ENCODE results near the gene ELOA. TPM values are rescaled to one million over a fixed set of nuclear protein-coding genes. Genes with fewer than 3 reads are reported as not detected.
"Not testable (repeated sequence)": the region's sequence is repeated elsewhere in the genome, so short reads cannot be mapped to it uniquely, and the experiment has no call there.

Gene ELOA
- total RNA-seq, 2 donors from 2014 or later: 30.9 to 33.4 TPM

DNA sequence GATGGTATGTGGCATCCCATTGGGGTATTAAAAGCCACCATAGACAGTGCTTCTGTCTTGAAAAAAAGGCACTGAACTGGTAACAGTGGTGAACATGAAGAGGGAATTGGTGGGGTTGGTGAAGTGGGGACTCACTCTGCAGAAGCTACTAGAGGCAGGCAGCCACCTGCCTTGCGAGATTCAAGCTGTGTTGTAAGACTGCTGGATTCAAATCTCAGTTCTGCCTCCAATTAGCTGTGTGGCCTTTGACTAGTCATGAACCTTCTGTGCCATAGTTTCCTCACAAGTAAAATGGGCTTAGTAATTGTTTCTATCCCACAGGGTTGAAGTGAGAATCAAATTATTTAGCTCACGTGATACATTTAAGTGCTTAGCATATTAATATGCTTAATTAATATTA is 16.6 kb upstream of the ELOA start:
- ATAC-seq (no peak), DNase-seq (ENCODE audit: low spot score in 2 of 2) (no peak)
- no peak overlapping the region for H3K27ac Mint-ChIP-seq
- H3K36me3 Mint-ChIP-seq: no peaks in the 10 kb centered on the region
- H3K9me3 Mint-ChIP-seq: no peaks in the 10 kb centered on the region

DNA sequence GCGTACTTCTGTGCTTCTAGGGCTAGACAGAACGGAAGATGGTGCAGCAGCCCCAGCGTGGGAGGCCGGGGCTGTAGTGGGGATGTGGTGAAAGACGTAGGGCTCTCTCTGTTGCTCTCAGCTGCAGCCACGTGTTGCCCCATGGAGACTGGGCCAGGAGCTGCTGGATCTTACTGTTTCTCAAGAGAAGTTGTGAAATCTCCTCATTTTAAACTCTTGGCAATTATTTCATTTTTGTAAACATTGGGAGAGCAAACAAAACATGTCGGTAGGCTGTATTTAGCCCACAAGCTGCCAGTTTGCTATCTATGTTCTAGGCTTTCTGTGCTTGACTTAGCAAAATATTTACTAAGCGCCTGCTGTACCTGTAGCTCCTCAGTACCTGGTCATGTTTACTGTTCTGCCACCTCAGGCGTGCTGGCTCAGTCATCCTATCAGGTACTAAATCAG is 15.9 kb upstream of the ELOA start:
- ATAC-seq (no peak), DNase-seq (ENCODE audit: low spot score in 2 of 2) (no peak)
- Mint-ChIP-seq H3K9me3 (no peaks in the 10 kb centered on the region), H3K27ac (no peak overlapping the region), H3K36me3 (peaks cover 0 to 4% of the 10 kb centered on the region in 2 donors)

DNA sequence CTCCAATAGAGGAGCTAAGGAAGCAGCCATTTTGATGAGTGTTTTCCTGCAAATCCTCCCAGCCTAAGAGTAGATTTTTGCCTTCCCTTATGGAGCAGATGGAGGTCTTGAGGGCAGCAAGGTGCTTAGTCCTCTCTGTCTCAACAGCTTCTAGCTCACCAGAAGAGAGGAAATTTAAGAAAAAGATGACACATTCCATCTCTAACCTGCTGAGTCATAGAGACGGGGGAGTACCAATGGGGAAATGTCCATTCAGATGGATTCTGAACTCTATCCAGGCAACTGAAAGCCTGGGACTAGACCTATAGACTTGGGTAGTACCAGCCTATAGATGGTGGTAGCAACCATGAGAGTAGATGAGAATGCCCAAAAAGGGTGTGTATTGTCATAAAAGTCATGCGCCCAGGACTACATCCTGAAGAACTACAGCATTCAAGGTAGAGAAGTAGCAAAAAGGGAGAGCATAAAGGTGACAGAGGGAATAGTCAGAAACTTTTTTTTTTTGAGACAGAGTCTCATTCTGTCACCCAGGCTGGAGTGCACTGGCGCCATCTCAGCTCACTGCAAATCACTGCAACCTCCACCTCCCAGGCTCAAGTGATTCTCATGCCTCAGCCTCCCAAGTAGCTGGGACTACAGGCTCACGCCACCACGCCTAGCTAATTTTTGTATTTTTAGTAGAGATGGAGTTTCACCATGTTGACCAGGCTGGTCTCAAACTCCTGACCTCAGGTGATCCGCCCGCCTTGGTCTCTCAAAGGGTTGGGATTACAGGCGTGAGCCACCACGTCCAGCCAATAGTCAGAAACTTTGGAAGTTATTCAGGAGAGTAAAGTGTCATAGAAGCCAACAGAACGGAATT is 10.7 kb upstream of the ELOA start:
- DNase-seq (ENCODE audit: low spot score in 2 of 2): no peak
- ATAC-seq: no peak
- H3K36me3 Mint-ChIP-seq: peaks cover 0 to 13% of the 10 kb centered on the region in 2 donors
- peak overlapping the region in 1 of 2 donors; percentile 22 for H3K27ac Mint-ChIP-seq
- H3K9me3 Mint-ChIP-seq: no peaks in the 10 kb centered on the region

DNA sequence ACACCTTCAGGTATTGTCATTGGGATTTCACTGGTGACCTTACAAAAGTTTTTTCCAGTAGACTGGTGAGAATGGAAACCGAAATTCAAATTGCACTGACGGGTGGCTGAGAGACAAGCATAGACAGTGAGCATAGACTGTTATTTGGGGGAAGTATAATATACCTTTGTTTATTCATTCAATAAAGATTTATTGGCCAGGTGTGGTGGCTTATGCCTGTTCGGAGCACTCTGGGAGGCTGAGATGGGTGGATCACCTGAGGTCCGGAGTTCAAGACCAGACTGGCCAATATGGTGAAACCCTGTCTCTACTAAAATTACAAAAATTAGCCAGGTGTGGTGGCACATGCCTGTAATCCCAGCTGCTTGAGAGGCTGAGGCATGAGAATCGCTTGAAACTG is 10.0 kb upstream of the ELOA start:
- H3K9me3 Mint-ChIP-seq; ATAC-seq; H3K27ac Mint-ChIP-seq; DNase-seq (ENCODE audit: low spot score in 2 of 2): not testable (repeated sequence)
- peaks cover 0 to 13% of the 10 kb centered on the region in 2 donors for H3K36me3 Mint-ChIP-seq

DNA sequence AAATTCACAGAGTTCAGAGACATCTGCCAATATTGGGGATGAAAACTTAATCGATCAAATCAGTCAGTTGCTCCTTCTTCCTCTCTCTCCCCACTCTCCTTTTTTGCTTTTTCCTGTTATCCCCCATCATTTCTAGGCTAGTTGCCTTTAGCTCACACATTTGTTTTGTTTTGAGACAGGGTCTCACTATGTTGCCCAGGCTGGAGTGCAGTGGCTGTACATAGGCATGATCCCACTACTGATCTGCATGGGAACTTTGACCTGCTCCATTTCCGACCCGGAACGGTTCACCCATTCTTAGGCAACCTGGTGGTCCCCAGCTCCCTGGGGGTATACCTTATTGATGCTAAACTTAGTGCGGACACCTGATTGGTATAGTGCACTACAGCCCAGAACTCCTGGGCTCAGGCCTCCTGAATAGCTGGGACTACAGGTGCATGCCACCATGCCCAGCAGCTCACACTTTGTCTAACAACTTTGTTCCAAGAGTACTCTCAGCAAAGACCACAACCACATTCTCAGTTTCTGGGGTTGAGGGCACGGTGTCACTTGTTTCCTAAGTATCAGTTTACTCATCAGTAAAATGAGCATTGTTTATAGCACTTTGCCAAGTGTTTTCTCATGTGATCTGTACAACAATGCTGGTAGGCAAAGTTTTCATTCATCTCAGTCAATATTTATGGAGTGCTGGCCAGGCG is 6.7 kb upstream of the ELOA start:
- ATAC-seq: peak; percentile 73 to 92
- peak overlapping the region in 1 of 2 donors; percentile 40 for H3K27ac Mint-ChIP-seq

DNA sequence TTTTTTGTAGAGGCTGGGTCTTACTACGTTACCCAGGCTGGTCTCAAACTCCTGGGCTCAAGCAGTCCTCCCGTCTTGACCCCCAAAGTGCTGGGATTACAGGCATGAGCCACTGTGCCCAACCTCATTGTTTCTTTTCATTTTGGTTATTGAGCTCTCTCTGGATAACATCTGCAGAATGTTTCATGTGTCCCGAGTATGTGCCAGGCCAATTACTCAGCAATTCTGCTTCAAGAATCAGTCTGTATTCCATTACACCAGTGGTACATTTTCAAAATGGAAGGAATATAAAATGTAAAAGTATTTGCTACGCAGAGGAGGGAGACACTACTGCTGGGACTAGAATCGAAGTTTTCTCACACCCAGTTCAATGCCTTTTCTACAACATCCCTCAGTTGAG is 1.7 kb upstream of the ELOA start:
- ATAC-seq (no peak), DNase-seq (ENCODE audit: low spot score in 2 of 2) (no peak)
- peak overlapping the region in 1 of 2 donors; percentile 82 for H3K27ac Mint-ChIP-seq
- H3K36me3 Mint-ChIP-seq: peaks cover 11 to 17% of the 10 kb centered on the region in 2 donors
- H3K9me3 Mint-ChIP-seq: no peaks in the 10 kb centered on the region

More for the DNA sequence above, 6.7 kb upstream of the ELOA start:
- H3K36me3 Mint-ChIP-seq: peaks cover 0 to 13% of the 10 kb centered on the region in 2 donors
- peak in 1 of 2 donors; percentile 26 for DNase-seq (ENCODE audit: low spot score in 2 of 2)
- no peaks in the 10 kb centered on the region for H3K9me3 Mint-ChIP-seq

DNA sequence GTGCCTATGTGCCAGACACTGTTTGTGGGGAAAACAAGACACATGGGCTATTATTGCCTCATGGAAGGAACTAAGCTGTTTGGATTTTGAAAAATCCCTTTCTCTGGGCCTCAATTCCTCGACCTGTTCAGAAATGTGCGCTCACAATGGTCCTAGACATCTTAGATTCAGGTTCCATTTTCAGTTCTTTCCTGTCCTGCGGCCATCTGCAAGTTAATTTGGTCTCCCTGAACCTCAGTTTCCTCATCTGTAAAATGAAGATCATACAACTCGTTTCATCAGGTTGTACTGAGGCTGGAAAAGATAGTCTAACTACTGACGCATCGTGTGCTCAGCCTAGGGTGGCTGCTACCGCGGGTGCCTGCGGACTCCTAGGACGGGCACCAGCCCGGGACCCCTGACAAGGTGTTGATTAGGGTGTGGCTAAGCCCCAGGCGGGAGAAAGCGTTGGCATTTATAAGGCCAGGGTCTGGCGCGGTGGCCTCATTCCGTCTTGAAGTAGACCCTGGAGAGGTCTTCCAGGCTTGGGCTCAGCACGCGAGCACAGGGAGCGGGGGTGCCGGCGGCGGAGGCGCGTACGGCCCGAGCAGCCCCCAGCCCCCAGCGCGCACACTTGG is 493 bp upstream of the ELOA start:
- H3K36me3 Mint-ChIP-seq: peaks cover 15 to 17% of the 10 kb centered on the region in 2 donors
- peak overlapping the region; percentile 82 to 90 for H3K27ac Mint-ChIP-seq
- H3K9me3 Mint-ChIP-seq: no peaks in the 10 kb centered on the region
- peak; percentile 41 to 51 for ATAC-seq
- no peak for DNase-seq (ENCODE audit: low spot score in 2 of 2)

DNA sequence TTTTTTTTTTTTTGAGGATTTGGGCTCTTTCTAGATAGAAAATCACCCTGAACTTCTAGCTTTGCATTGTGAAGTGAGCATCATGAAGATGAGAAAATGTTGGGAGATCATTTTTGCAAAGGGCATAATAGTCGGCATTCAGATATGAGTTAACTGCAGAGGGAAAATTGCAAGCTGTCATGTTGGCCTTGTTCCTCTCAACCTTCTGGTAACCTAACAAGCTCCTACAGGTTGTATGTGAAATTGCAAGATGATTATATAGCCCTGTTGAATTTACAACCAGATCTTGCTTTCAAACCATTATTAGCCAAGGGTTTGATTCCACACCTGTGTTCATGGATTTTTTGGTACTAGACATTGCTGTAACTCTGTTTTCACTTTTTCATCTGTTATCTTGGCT is 2.2 kb downstream of the ELOA start:
- peaks cover 15 to 17% of the 10 kb centered on the region in 2 donors for H3K36me3 Mint-ChIP-seq
- ATAC-seq (no peak), DNase-seq (ENCODE audit: low spot score in 2 of 2) (no peak)
- no peak overlapping the region for H3K27ac Mint-ChIP-seq
- no peaks in the 10 kb centered on the region for H3K9me3 Mint-ChIP-seq

DNA sequence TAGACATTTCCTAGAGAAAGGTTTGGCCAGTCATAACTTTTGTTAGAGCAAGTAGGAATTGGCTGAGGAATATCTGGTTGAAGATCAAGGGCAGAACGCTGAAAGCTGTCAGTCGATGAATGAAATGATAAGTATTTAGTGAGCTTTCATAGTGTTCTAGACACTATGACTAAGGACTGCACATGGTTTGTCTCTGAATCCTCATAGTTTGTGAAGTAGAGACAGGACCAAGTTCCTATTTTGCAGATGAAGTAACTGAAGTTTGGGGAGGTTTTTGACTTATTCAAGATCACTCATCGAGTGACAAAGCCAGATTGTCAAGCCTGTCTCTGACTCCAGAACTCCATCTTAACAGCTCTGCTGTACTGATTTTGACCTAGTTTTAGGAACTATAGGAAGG is 4.7 kb downstream of the ELOA start:
- H3K9me3 Mint-ChIP-seq: no peaks in the 10 kb centered on the region
- ATAC-seq (no peak), DNase-seq (ENCODE audit: low spot score in 2 of 2) (no peak)
- H3K27ac Mint-ChIP-seq: no peak overlapping the region
- H3K36me3 Mint-ChIP-seq: peaks cover 20 to 24% of the 10 kb centered on the region in 2 donors

DNA sequence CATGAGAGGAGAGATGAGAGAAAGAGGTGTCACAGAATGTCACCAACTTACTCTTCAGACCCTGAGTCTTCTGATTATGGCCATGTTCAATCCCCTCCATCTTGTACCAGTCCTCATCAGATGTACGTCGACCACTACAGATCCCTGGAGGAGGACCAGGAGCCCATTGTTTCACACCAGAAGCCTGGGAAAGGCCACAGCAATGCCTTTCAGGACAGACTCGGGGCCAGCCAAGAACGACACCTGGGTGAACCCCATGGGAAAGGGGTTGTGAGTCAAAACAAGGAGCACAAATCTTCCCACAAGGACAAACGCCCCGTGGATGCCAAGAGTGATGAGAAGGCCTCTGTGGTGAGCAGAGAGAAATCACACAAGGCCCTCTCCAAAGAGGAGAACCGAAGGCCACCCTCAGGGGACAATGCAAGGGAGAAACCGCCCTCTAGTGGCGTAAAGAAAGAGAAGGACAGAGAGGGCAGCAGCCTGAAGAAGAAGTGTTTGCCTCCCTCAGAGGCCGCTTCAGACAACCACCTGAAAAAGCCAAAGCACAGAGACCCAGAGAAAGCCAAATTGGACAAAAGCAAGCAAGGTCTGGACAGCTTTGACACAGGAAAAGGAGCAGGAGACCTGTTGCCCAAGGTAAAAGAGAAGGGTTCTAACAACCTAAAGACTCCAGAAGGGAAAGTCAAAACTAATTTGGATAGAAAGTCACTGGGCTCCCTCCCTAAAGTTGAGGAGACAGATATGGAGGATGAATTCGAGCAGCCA is 8.0 kb downstream of the ELOA start:
- DNase-seq (ENCODE audit: low spot score in 2 of 2) (peak in 1 of 2 donors; percentile 36), ATAC-seq (peak; percentile 54 to 78)
- Mint-ChIP-seq H3K36me3 (peaks cover 23 to 30% of the 10 kb centered on the region in 2 donors), H3K27ac (peak overlapping the region in 1 of 2 donors; percentile 66), H3K9me3 (no peaks in the 10 kb centered on the region)

DNA sequence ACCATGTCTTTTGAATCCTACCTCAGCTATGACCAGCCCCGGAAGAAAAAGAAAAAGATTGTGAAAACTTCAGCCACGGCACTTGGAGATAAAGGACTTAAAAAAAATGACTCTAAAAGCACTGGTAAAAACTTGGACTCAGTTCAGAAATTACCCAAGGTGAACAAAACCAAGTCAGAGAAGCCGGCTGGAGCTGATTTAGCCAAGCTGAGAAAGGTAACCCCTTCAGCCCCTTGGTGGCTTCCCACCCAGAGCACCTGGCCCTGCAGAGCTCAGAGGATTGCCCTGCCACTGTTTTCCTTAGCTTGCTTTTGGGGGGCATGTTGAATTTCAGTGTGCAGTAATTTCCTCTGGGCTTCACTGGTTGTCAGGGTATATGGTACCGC is 8.5 kb downstream of the ELOA start:
- Mint-ChIP-seq H3K27ac (peak overlapping the region in 1 of 2 donors; percentile 66), H3K36me3 (peaks cover 23 to 29% of the 10 kb centered on the region in 2 donors), H3K9me3 (no peaks in the 10 kb centered on the region)
- DNase-seq (ENCODE audit: low spot score in 2 of 2) (no peak), ATAC-seq (no peak)

DNA sequence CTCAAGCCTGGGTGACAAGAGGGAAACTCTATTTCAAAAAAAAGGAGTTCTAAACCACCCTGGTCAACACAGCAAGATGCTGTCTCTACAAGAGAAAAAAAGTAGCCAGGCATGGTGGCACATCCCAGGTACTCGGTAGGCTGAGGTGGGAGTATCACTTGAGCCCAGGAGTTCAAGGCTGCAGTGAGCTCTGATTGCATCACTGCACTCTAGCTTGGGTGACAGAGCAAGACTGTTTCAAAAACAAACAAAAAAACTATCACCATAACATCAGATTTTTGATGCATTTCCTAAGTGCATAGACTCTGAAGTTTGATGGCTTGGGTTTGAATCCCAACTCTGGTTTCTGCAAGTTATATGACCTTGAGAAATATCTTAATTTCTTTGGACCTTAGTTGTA is 9.6 kb downstream of the ELOA start:
- no peak for DNase-seq (ENCODE audit: low spot score in 2 of 2)
- Mint-ChIP-seq H3K36me3 (peaks cover 23 to 25% of the 10 kb centered on the region in 2 donors), H3K27ac (no peak overlapping the region), H3K9me3 (no peaks in the 10 kb centered on the region)
- no peak for ATAC-seq

DNA sequence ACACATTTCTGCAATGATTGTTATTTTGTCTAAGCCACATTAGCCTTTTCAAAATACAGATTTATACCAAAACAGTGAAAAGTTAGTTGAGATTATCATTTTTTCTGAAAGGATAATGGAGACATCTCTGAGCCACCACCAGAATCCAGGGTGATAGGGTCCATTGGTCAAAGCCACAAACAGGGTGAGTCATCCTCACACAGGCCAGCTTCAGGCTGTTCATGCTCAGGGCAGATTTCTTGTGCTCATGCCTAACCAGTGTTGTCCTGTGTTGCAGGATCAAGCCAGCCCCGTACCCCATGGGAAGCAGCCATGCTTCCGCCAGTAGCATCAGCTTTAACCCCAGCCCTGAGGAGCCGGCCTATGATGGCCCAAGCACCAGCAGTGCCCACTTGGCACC is 13.4 kb downstream of the ELOA start:
- H3K36me3 Mint-ChIP-seq: peaks cover 16 to 18% of the 10 kb centered on the region in 2 donors
- peak in 1 of 2 donors; percentile 43 for ATAC-seq

DNA sequence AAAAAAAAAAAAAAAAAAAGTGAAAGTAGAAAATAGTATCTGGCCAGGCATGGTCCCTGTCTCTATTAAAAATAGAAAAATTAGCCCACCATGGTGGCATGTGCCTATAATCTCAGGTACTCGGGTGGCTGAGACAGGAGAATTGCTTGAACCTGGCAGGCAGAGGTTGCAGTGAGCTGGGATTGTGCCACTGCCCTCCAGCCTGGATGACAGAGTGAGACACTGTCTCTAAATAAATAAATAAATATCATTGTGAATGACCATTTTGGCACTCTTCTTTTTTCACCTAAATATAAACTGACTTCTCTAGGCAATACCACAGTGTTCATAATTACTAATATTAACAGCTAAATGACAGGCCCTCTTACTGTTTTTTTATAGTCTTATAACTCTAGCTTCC is 14.5 kb downstream of the ELOA start:
- Mint-ChIP-seq H3K9me3 (no peaks in the 10 kb centered on the region), H3K36me3 (peaks cover 16% of the 10 kb centered on the region in 2 donors), H3K27ac (no peak overlapping the region)
- no peak for ATAC-seq
- no peak for DNase-seq (ENCODE audit: low spot score in 2 of 2)

More for the DNA sequence above, 13.4 kb downstream of the ELOA start:
- Mint-ChIP-seq H3K9me3 (no peaks in the 10 kb centered on the region), H3K27ac (peak overlapping the region in 1 of 2 donors; percentile 60)
- DNase-seq (ENCODE audit: low spot score in 2 of 2): no peak

DNA sequence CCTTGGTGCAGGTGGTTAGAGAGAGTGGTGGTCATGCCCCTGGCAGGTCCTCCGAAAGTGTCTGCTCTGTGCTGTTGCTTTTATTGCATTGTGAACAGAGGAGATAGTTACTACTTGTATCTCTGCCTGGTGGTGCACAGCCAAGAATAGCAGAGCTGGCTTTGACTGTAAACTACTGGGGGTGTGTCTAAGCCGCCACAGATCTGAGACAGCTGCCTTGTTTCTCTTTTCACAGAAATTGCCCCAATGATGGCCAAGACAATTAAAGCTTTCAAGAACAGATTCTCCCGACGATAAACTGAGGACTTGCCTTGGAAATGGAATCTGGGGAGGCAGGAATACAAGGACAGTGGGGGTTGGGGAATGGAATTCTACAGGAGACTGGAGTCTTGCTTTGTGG is 16.0 kb downstream of the ELOA start:
- H3K9me3 Mint-ChIP-seq: no peaks in the 10 kb centered on the region
- DNase-seq (ENCODE audit: low spot score in 2 of 2): no peak
- peak overlapping the region; percentile 35 to 53 for H3K27ac Mint-ChIP-seq
- H3K36me3 Mint-ChIP-seq: peaks cover 3 to 9% of the 10 kb centered on the region in 2 donors
- ATAC-seq: no peak

DNA sequence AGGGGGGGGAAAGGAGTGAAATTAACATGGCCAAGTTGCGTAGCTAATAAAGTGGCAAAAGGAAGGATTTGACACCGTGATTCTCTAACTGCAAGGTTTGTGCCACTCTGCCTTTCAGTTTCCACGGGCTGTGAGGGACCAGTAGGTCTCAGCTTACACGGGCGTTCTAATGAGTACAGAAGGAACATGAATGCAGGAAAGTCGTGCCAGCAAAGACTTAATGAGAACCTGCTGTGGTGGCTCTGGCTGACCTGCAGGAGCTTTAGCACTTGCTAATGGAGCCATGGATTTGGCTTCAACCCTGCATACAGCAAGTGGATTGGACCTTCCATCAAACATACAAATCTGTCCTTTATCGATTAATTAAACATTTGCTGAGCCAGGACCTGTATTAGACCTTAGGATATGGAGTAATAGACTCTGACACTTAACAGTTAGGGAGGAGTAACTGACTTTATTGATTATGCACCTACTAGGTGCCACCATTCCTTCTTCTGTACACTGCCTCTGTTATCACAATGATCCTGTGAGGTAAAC is 19.8 kb downstream of the ELOA start:
- no peak for DNase-seq (ENCODE audit: low spot score in 2 of 2)
- no peak for ATAC-seq
- Mint-ChIP-seq H3K36me3 (no peaks in the 10 kb centered on the region), H3K27ac (peak overlapping the region in 1 of 2 donors; percentile 50), H3K9me3 (no peaks in the 10 kb centered on the region)

Measured in activated naive CD4-positive, alpha-beta T cell treated with anti-CD3 and anti-CD28 coated beads, Interleukin-2, amount 50 U/mL, for 72 hours (primary cell).